Measurements from ENCODE around the gene UNCX. TPM values are rescaled to one million over a fixed set of nuclear protein-coding genes. Genes with fewer than 3 reads are reported as not detected.

The UNCX gene
- total RNA-seq, 1 experiment from 2014 or later = not detected

DNA sequence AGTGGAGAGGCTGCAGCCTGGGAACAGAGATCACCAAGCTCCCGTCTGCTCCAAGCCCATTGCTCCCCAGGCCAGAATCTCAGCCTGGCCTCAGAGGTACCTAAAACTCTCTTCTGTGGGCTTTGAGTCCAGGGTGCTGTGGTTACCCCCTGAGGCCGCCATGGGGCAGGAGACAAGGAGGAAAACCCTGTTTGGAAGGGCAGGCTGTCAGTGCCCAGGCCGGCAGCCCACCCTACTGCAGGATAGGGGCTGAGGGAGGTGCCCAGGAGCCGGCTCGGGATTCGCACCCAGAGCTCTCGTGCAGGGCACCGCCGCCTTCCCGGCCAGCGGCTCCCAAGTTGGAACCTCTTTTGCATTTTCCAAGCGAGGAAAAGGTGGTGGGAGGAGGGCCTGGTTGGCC is 24.5 kb downstream of the UNCX start:
- H3K4me3 ChIP-seq (replicated peaks in 1 of 2; ENCODE audit: low read depth in 1 of 2, low read length in 2 of 2) = no peak overlapping the region
- H3K4me2 ChIP-seq (ENCODE audit: low read length) = no peak overlapping the region
- H3K27me3 ChIP-seq (ENCODE audit: insufficient read depth, low read length) = no peaks in the 10 kb centered on the region
- no peak for ATAC-seq
- H3K79me2 ChIP-seq (ENCODE audit: insufficient read depth, low read length) = no peaks in the 10 kb centered on the region
- H2AFZ ChIP-seq (ENCODE audit: low read depth, low read length, poor library complexity, severe bottlenecking) = no peak overlapping the region
- CTCF ChIA-PET = no interaction called here
- no peaks in the 10 kb centered on the region for H3K36me3 ChIP-seq (ENCODE audit: control insufficient read depth in 1 of 2, insufficient read depth in 2 of 2, low read length in 2 of 2)
- H3K9me3 ChIP-seq (ENCODE audit: control insufficient read depth in 1 of 2, insufficient read depth in 1 of 2, low read depth in 1 of 2, low read length in 2 of 2) = no peaks in the 10 kb centered on the region
- no peak for DNase-seq (ENCODE audit: low read depth, low spot score)
- H3K27ac ChIP-seq (ENCODE audit: low read depth, low read length) = no peak overlapping the region
- BruUV-seq (replicated peaks) = no TSS peak
- no peaks in the 10 kb centered on the region for H3K4me1 ChIP-seq (ENCODE audit: control insufficient read depth in 1 of 2, insufficient read depth in 2 of 2, low read length in 2 of 2)
- no peaks in the 10 kb centered on the region for H4K20me1 ChIP-seq (ENCODE audit: insufficient read depth)
- H3K9me2 ChIP-seq (ENCODE audit: insufficient read depth) = no peaks in the 10 kb centered on the region
- TF ChIP-seq YY1 (IDR thresholded peaks at IDR 0.05; ENCODE audit: extremely low read depth, insufficient replicate concordance, low read depth, low read length) = no peak
- no peak for TF ChIP-seq JUND (IDR thresholded peaks at IDR 0.05)
- no peak for TF ChIP-seq ZNF274 (IDR thresholded peaks at IDR 0.05; ENCODE audit: low read depth, low read length)
- TF ChIP-seq CTCF (IDR thresholded peaks at IDR 0.05 in 2 of 3, conservative IDR thresholded peaks at IDR 0.05 in 1 of 3; ENCODE audit: borderline replicate concordance in 1 of 3, insufficient read depth in 1 of 3, low read depth in 2 of 3, low read length in 2 of 3) = no peak
- TF ChIP-seq, protein P1, sequence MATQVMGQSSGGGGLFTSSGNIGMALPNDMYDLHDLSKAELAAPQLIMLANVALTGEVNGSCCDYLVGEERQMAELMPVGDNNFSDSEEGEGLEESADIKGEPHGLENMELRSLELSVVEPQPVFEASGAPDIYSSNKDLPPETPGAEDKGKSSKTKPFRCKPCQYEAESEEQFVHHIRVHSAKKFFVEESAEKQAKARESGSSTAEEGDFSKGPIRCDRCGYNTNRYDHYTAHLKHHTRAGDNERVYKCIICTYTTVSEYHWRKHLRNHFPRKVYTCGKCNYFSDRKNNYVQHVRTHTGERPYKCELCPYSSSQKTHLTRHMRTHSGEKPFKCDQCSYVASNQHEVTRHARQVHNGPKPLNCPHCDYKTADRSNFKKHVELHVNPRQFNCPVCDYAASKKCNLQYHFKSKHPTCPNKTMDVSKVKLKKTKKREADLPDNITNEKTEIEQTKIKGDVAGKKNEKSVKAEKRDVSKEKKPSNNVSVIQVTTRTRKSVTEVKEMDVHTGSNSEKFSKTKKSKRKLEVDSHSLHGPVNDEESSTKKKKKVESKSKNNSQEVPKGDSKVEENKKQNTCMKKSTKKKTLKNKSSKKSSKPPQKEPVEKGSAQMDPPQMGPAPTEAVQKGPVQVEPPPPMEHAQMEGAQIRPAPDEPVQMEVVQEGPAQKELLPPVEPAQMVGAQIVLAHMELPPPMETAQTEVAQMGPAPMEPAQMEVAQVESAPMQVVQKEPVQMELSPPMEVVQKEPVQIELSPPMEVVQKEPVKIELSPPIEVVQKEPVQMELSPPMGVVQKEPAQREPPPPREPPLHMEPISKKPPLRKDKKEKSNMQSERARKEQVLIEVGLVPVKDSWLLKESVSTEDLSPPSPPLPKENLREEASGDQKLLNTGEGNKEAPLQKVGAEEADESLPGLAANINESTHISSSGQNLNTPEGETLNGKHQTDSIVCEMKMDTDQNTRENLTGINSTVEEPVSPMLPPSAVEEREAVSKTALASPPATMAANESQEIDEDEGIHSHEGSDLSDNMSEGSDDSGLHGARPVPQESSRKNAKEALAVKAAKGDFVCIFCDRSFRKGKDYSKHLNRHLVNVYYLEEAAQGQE (IDR thresholded peaks at IDR 0.05; ENCODE audit: low read depth) = no peak
- TF ChIP-seq SIN3A (IDR thresholded peaks at IDR 0.05; ENCODE audit: low read depth) = no peak
- no peak for TF ChIP-seq TCF7L2 (IDR thresholded peaks at IDR 0.05; ENCODE audit: borderline replicate concordance, extremely low read depth, insufficient read depth, insufficient read length)
- TF ChIP-seq, protein P2, sequence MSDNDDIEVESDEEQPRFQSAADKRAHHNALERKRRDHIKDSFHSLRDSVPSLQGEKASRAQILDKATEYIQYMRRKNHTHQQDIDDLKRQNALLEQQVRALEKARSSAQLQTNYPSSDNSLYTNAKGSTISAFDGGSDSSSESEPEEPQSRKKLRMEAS (IDR thresholded peaks at IDR 0.05) = no peak
- RAD21 ChIA-PET (ENCODE audit: low non-redundant PET in 1 of 2, low total read pairs in 2 of 2, uncharacterized antibody in 2 of 2, unreplicated experiment in 2 of 2) = no interaction called here
- intact Hi-C loops (cut with micrococcal nuclease) = no loop called here
- H3K9ac ChIP-seq (ENCODE audit: low read length) = no peak overlapping the region
- POLR2A ChIA-PET = no interaction called here

Data from HCT116 (cell line).